HG02571 (cell line): ENCODE measurements around the gene SAP30BP.

ENCODE experiments used
- ATAC-seq: cut with Tn5 transposase; IDR thresholded peaks from one replicate; pipeline ENCODE4 v1.9.1; 2021; ENCODE audit warnings: mild to moderate bottlenecking, moderate library complexity; ENCODE audit not compliant: unreplicated experiment

The SAP30BP gene

GRCh38 chr17:75684249-75684648 lies 17.1 kb downstream of the SAP30BP start:
- no peak for ATAC-seq

GRCh38 chr17:75684924-75685323 lies 17.8 kb downstream of the SAP30BP start:
- no peak for ATAC-seq

- ATAC-seq, result no peak
These were observed 18.4 kb downstream of the SAP30BP start for GRCh38 chr17:75685499-75685898.

- ATAC-seq, result no peak
These were observed 21.2 kb downstream of the SAP30BP start for GRCh38 chr17:75688209-75688825.

GRCh38 chr17:75689441-75689873 lies 22.3 kb downstream of the SAP30BP start:
- no peak for ATAC-seq

- no peak for ATAC-seq
These were observed 24.2 kb downstream of the SAP30BP start for GRCh38 chr17:75691371-75691791.

GRCh38 chr17:75691801-75692626 lies 24.9 kb downstream of the SAP30BP start:
- ATAC-seq, result no peak

GRCh38 chr17:75692976-75693375 lies 25.8 kb downstream of the SAP30BP start:
- no peak for ATAC-seq

GRCh38 chr17:75693500-75694481 lies 26.7 kb downstream of the SAP30BP start:
- no peak for ATAC-seq

- no peak for ATAC-seq
These were observed 27.4 kb downstream of the SAP30BP start for GRCh38 chr17:75694536-75694935.

- ATAC-seq, result no peak
These were observed 28.1 kb downstream of the SAP30BP start for GRCh38 chr17:75695141-75695829.

GRCh38 chr17:75695830-75696271 lies 28.7 kb downstream of the SAP30BP start:
- no peak for ATAC-seq

- ATAC-seq, result no peak
These were observed 30.6 kb downstream of the SAP30BP start for GRCh38 chr17:75697651-75698291.

- no peak for ATAC-seq
These were observed 31.5 kb downstream of the SAP30BP start for GRCh38 chr17:75698659-75699058.

- no peak for ATAC-seq
These were observed 34.1 kb downstream of the SAP30BP start for GRCh38 chr17:75701288-75701687.

GRCh38 chr17:75703191-75703590 lies 36.1 kb downstream of the SAP30BP start:
- ATAC-seq, result no peak

GRCh38 chr17:75703591-75703990 lies 36.5 kb downstream of the SAP30BP start:
- no peak for ATAC-seq

GRCh38 chr17:75704963-75705875 lies 38.1 kb downstream of the SAP30BP start:
- no peak for ATAC-seq
